IMR-90 (cell line): ENCODE data around the gene NADK2.

Experiments
- CEBPB ChIP-seq: IDR thresholded peaks from 2 replicates; pipeline ENCODE4 v1.6.1; 2012; ENCODE audit warnings: low read depth, low read length, improper control_type of control experiment
- CHD1 ChIP-seq: IDR thresholded peaks from 2 replicates; pipeline ENCODE4 v1.6.1; 2012; ENCODE audit warnings: low read depth, low read length, improper control_type of control experiment
- POLR2A ChIP-seq: IDR thresholded peaks from 2 replicates; pipeline ENCODE4 v1.6.1; 2012; ENCODE audit warnings: mild to moderate bottlenecking, low read depth, low read length
- RCOR1 ChIP-seq: IDR thresholded peaks from 2 replicates; pipeline ENCODE4 v1.6.1; 2012; ENCODE audit warnings: mild to moderate bottlenecking, low read length, improper control_type of control experiment; ENCODE audit not compliant: insufficient replicate concordance
- SMC3 ChIP-seq: fragments of 150-350 bp; IDR thresholded peaks from 2 replicates; pipeline ENCODE4 v1.6.1; 2016; ENCODE audit warnings: low read depth, mild to moderate bottlenecking, antibody characterized with exemption, low read length, moderate library complexity
- TF ChIP-seq, protein P1 (sequence below): conservative IDR thresholded peaks from 2 replicates; pipeline ENCODE4 v1.5.1; 2012; ENCODE audit warnings: mild to moderate bottlenecking, low read depth, low read length, improper control_type of control experiment
- TF ChIP-seq, protein P2 (sequence below): fragments of 150-350 bp; IDR thresholded peaks from 2 replicates; pipeline ENCODE4 v1.6.1; 2017; ENCODE audit warnings: mild to moderate bottlenecking, antibody characterized with exemption, low read length, low read depth

DNA sequence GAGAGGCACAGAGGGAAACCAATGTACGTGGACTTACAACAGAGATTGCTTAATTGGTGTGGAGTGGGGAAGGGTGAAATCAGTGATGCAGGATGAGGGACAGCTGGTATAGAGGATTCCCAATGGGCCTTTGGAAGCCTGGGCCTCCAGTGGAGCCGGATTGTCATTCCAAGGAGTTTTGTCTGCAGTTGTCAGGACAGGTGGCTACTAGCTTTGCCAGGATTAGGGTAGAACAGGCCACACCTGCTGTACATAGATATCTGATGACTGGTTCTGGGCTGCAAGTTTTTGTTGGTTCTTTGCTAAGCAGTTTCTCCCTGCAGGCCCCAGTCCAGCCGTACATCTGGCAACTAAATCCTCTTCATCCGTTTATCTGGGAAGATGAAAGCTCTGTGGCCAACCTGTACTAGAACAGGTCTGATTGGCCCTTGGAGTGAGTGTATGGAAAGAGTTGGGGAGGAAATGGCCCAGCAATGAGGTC lies 85.6 kb downstream of the NADK2 start:
- TF ChIP-seq, protein P1, sequence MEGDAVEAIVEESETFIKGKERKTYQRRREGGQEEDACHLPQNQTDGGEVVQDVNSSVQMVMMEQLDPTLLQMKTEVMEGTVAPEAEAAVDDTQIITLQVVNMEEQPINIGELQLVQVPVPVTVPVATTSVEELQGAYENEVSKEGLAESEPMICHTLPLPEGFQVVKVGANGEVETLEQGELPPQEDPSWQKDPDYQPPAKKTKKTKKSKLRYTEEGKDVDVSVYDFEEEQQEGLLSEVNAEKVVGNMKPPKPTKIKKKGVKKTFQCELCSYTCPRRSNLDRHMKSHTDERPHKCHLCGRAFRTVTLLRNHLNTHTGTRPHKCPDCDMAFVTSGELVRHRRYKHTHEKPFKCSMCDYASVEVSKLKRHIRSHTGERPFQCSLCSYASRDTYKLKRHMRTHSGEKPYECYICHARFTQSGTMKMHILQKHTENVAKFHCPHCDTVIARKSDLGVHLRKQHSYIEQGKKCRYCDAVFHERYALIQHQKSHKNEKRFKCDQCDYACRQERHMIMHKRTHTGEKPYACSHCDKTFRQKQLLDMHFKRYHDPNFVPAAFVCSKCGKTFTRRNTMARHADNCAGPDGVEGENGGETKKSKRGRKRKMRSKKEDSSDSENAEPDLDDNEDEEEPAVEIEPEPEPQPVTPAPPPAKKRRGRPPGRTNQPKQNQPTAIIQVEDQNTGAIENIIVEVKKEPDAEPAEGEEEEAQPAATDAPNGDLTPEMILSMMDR = no peak
- TF ChIP-seq, protein P2, sequence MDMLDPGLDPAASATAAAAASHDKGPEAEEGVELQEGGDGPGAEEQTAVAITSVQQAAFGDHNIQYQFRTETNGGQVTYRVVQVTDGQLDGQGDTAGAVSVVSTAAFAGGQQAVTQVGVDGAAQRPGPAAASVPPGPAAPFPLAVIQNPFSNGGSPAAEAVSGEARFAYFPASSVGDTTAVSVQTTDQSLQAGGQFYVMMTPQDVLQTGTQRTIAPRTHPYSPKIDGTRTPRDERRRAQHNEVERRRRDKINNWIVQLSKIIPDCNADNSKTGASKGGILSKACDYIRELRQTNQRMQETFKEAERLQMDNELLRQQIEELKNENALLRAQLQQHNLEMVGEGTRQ = no peak
- peak; percentile 69; the same call in 1 of the 2 replicates for TF ChIP-seq CEBPB
- TF ChIP-seq POLR2A = no peak
- no peak for TF ChIP-seq RCOR1
- no peak for TF ChIP-seq CHD1
- no peak for TF ChIP-seq SMC3
